PC-3 (cell line): Measurements from ENCODE around the gene EGFL8. TPM values are rescaled to one million over a fixed set of nuclear protein-coding genes. Genes with fewer than 3 reads are reported as not detected.
A peak's percentile ranks its signal among the peaks of the same experiment; 100 is the strongest.

ENCODE experiments used
- ATAC-seq: fragments of 200-7000 bp; cut with Tn5 transposase; 2 replicates; pipeline ENCODE4 v1.9.1; 2020; ENCODE audit warnings: mild to moderate bottlenecking, moderate library complexity
- BruUV-seq: library from RNA; stranded (reverse); fragments of 400-500 nt; replicated peaks from 2 replicates; lab custom pipeline; 2021; lab: Mats Ljungman, UMichigan
- CTCF ChIA-PET: fragments of 300-600 bp; sonication (Branson Sonifier 250); formaldehyde crosslinking; loops from one replicate; lab custom pipeline; 2022; ENCODE audit warnings: antibody characterized with exemption; lab: Charles Lee
- POLR2A ChIA-PET: fragments of 300-600 bp; sonication (Branson Sonifier 250); formaldehyde crosslinking; loops from one replicate; lab custom pipeline; 2022; ENCODE audit warnings: antibody characterized with exemption; ENCODE audit not compliant: unreplicated experiment; lab: Charles Lee
- DNase-seq: peaks from one replicate; pipeline ENCODE4 v3.0.0-alpha.2; 2015
- H2AFZ ChIP-seq: fragments of 300-600 bp; sonication (generic); 2 replicates; pipeline ENCODE4 v1.6.0; 2016; ENCODE audit warnings: antibody characterized with exemption, low read length
- H3F3A ChIP-seq: fragments of 300-600 bp; sonication (generic); one replicate; pipeline ENCODE4 v1.6.0; 2017; ENCODE audit warnings: antibody characterized with exemption, low read length, control low read depth, mild to moderate bottlenecking; ENCODE audit not compliant: unreplicated experiment
- H3K27ac ChIP-seq: fragments of 300-600 bp; sonication (generic); 2 replicates; pipeline ENCODE4 v1.5.1; 2016; ENCODE audit warnings: mild to moderate bottlenecking, low read length
- H3K27me3 ChIP-seq: fragments of 300-600 bp; sonication (generic); 2 replicates; pipeline ENCODE4 v1.6.1; 2016; ENCODE audit warnings: low read length, mixed read lengths
- H3K36me3 ChIP-seq: fragments of 300-600 bp; sonication (generic); 2 replicates; pipeline ENCODE4 v1.6.1; 2016; ENCODE audit warnings: low read depth, mixed run types, low read length, mixed read lengths
- H3K4me1 ChIP-seq: fragments of 300-600 bp; sonication (generic); 2 replicates; pipeline ENCODE4 v1.5.1; 2016; ENCODE audit warnings: low read length; ENCODE audit not compliant: insufficient read depth
- H3K4me2 ChIP-seq: fragments of 300-600 bp; sonication (generic); 2 replicates; pipeline ENCODE4 v1.6.0; 2016; ENCODE audit warnings: low read length
- H3K4me3 ChIP-seq: fragments of 300-600 bp; sonication (generic); 2 replicates; pipeline ENCODE4 v1.5.1; 2016; ENCODE audit warnings: mild to moderate bottlenecking, low read length, mixed read lengths
- H3K79me2 ChIP-seq: fragments of 300-600 bp; sonication (generic); 2 replicates; pipeline ENCODE4 v1.6.1; 2017; ENCODE audit warnings: low read length, mixed read lengths
- H3K9ac ChIP-seq: fragments of 300-600 bp; sonication (generic); 2 replicates; pipeline ENCODE4 v1.6.0; 2016; ENCODE audit warnings: mild to moderate bottlenecking, low read length
- H3K9me2 ChIP-seq: fragments of 300-600 bp; sonication (generic); replicated peaks from 2 replicates; pipeline ENCODE4 v1.6.1; 2016; ENCODE audit warnings: mixed run types, low read length, mixed read lengths
- H3K9me3 ChIP-seq: fragments of 300-600 bp; sonication (generic); 2 replicates; pipeline ENCODE4 v1.6.1; 2016; ENCODE audit warnings: low read length, mixed read lengths
- H4K20me1 ChIP-seq: fragments of 300-600 bp; sonication (generic); 2 replicates; pipeline ENCODE4 v1.6.1; 2016; ENCODE audit warnings: low read length, mixed read lengths
- EZH2 ChIP-seq: fragments of 300-600 bp; sonication (generic); IDR thresholded peaks from one replicate; pipeline ENCODE4 v1.6.1; 2017; ENCODE audit warnings: antibody characterized with exemption, mild to moderate bottlenecking, low read length; ENCODE audit not compliant: unreplicated experiment
- EZH2phosphoT487 ChIP-seq: fragments of 300-600 bp; sonication (generic); IDR thresholded peaks from 2 replicates; pipeline ENCODE4 v1.6.1; 2018; ENCODE audit warnings: mild to moderate bottlenecking, antibody characterized with exemption, low read length, borderline replicate concordance
- intact Hi-C: fragments of 100-400 bp; cut with micrococcal nuclease; formaldehyde crosslinking; loops from 2 replicates; pipeline ENCODE4 v1.9.0; 2023
- total RNA-seq: library from RNA; depleted of rRNA; stranded (reverse); fragments of >200 nt; gene quantifications from 2 replicates; pipeline ENCODE4 v1.2.3, GENCODE V29; 2014
- TF ChIP-seq, protein P1 (sequence below): fragments of 300-600 bp; sonication (generic); conservative IDR thresholded peaks from 2 replicates; pipeline ENCODE4 v1.5.1; 2017; ENCODE audit warnings: antibody characterized with exemption, low read depth, mild to moderate bottlenecking, low read length

Gene EGFL8
- total RNA-seq, 1 experiment from 2014 or later = 7.9 TPM

DNA sequence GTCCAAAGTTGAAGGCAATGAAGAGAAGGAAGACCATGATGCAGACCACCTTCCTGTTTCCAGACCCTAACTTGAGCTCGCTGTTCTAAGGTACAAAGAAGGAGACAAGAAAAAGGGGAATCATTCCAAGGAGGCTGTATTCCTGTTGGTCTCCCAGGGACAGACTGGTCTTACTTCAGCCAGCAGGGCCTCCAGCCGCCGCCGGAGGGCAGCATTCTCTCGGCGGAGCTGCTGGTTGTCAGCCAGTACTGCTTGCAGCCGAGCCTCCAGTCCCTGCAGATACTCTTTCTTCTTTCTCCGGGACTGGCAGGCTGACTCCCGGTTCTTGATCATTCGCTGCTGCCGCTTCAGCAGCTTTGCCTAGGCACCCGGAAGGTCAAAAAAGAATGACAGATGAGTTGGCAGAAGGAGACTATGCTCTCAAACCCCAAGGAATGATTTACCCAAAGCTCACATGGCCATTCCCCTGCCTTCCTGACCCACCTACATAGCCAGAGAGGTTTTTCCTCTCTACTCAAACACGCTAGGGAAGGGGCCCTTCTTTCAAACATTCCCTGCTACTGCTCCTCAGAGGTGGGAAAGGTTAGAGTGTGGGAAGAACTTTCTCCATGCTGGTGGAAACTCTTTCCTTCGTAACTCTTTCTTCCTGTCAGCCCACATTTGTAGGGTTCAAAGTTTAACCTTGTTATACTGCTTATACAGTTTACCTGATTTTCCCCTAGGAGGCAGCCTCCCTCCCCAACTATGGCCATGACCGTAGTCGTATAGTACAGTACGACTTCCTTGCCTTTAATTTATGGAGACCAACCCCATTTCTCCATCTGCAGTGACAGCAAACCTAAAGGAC is 45.4 kb upstream of the EGFL8 start:
- Histone ChIP-seq H3K4me3 (no peak overlapping the region), H3K27ac (no peak overlapping the region), H3K9me2 (no peaks in the 10 kb centered on the region), H3K4me1 (peaks cover 21% of the 10 kb centered on the region), H3K9me3 (no peaks in the 10 kb centered on the region), H2AFZ (no peak overlapping the region), H3K36me3 (peaks cover 22% of the 10 kb centered on the region; the same call in 1 of the 2 replicates), H3K4me2 (0 out of 2 replicates have a peak overlapping the region, but pooled peaks have one; percentile 7), H3K9ac (no peak overlapping the region), H3K79me2 (no peaks in the 10 kb centered on the region), H3F3A (no peaks in the 10 kb centered on the region), H3K27me3 (no peaks in the 10 kb centered on the region), H4K20me1 (no peaks in the 10 kb centered on the region)
- POLR2A ChIA-PET = no interaction called here
- CTCF ChIA-PET = interaction anchor here (0.9 to 1.0 kb wide), 5 partner anchors 8 to 77 kb away, joined by 3 to 10 read pairs (median 3); no protein-coding TSS in a partner anchor
- no TSS peak for BruUV-seq
- intact Hi-C loops = loop anchor here (1.0 to 10.0 kb wide), 3 partner anchors 35 to 581 kb away; partner anchors contain the start of genes PPT2 and ZBTB12
- ATAC-seq = peak; percentile 50
- TF ChIP-seq, protein P1, sequence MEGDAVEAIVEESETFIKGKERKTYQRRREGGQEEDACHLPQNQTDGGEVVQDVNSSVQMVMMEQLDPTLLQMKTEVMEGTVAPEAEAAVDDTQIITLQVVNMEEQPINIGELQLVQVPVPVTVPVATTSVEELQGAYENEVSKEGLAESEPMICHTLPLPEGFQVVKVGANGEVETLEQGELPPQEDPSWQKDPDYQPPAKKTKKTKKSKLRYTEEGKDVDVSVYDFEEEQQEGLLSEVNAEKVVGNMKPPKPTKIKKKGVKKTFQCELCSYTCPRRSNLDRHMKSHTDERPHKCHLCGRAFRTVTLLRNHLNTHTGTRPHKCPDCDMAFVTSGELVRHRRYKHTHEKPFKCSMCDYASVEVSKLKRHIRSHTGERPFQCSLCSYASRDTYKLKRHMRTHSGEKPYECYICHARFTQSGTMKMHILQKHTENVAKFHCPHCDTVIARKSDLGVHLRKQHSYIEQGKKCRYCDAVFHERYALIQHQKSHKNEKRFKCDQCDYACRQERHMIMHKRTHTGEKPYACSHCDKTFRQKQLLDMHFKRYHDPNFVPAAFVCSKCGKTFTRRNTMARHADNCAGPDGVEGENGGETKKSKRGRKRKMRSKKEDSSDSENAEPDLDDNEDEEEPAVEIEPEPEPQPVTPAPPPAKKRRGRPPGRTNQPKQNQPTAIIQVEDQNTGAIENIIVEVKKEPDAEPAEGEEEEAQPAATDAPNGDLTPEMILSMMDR = peak; percentile 92
- TF ChIP-seq EZH2 = no peak
- DNase-seq = peak; percentile 83

DNA sequence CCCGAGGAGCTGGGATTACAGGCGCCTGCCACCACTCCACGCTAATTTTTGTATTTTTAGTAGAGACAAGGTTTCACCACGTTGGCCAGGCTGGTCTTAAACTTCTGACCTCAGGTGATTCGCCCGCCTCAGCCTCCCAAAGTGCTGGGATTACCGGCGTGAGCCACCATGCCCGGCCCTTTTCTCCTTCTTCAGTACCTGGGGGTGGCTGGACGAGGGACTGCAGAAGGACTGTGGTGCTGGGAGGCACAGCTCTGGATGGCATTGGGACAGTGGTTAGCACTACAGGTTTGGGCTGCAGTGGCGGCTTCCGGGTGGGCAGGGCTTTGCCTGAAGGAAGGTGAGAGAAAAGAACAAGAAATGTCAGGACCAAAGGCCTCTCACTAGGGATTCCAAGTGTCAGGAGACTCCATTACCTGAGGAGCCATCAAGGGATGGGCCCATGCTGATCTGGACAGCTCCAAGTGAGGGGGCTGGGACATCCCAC is 43.8 kb upstream of the EGFL8 start:
- Histone ChIP-seq H3F3A (no peaks in the 10 kb centered on the region), H3K27ac (no peak overlapping the region), H3K36me3 (peaks cover 22% of the 10 kb centered on the region; the same call in 1 of the 2 replicates), H3K9me3 (no peaks in the 10 kb centered on the region), H3K79me2 (peaks cover 1% of the 10 kb centered on the region; the same call in 1 of the 2 replicates), H3K9ac (no peak overlapping the region), H3K4me1 (peaks cover 5% of the 10 kb centered on the region), H3K27me3 (no peaks in the 10 kb centered on the region), H3K9me2 (no peaks in the 10 kb centered on the region), H3K4me3 (no peak overlapping the region), H4K20me1 (no peaks in the 10 kb centered on the region), H2AFZ (no peak overlapping the region), H3K4me2 (no peak overlapping the region)
- CTCF ChIA-PET = no interaction called here
- ATAC-seq = no peak
- TF ChIP-seq EZH2phosphoT487 = no peak
- no peak for TF ChIP-seq EZH2
- POLR2A ChIA-PET = no interaction called here
- intact Hi-C loops = no loop called here
- DNase-seq = no peak
- no TSS peak for BruUV-seq

DNA sequence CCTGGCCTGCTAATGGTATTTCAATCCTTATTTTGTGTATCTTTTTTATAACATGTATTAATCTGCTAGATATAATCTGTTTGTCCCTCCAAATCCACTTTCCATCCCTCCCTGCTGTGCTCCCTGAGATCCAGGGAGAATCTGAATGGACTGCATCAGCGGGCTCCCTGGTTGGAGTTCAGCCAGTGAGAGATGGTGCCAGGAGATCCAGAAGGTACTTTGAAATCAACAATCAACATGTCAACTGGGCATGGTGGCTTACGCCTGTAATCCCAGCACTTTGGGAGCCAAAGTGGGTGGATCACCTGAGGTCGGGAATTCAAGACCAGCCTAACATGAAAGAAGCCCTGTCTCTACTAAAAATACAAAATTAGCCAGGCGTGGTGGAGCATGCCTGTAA is 40.7 kb upstream of the EGFL8 start:
- Histone ChIP-seq H4K20me1 (no peaks in the 10 kb centered on the region), H3K4me2 (no peak overlapping the region), H3K4me3 (no peak overlapping the region), H3K27me3 (no peaks in the 10 kb centered on the region), H2AFZ (no peak overlapping the region), H3K36me3 (peaks cover 5% of the 10 kb centered on the region; the same call in 1 of the 2 replicates), H3K79me2 (peaks cover 25% of the 10 kb centered on the region), H3F3A (no peaks in the 10 kb centered on the region), H3K9me3 (no peaks in the 10 kb centered on the region), H3K27ac (no peak overlapping the region), H3K4me1 (peaks cover 18% of the 10 kb centered on the region), H3K9me2 (no peaks in the 10 kb centered on the region), H3K9ac (no peak overlapping the region)
- ATAC-seq = no peak
- no TSS peak for BruUV-seq
- intact Hi-C loops = no loop called here
- POLR2A ChIA-PET = no interaction called here
- CTCF ChIA-PET = no interaction called here
- no peak for TF ChIP-seq EZH2phosphoT487
- no peak for DNase-seq
